Activated CD4-positive, alpha-beta T cell treated with anti-CD3 and anti-CD28 coated beads, Interleukin-10, Interleukin-2, amounts not matched to agents 100 ng/mL and 50 ng/mL, durations not matched to agents 16 hours and 8 hours (primary cell): ENCODE data around the gene ADGRG2.
"Not testable (repeated sequence)": the region's sequence is repeated elsewhere in the genome, so short reads cannot be mapped to it uniquely, and the experiment has no call there.

Experiments
- DNase-seq: peaks from one replicate; pipeline ENCODE4 v3.0.0-alpha.2; 2020

The ADGRG2 gene

DNA sequence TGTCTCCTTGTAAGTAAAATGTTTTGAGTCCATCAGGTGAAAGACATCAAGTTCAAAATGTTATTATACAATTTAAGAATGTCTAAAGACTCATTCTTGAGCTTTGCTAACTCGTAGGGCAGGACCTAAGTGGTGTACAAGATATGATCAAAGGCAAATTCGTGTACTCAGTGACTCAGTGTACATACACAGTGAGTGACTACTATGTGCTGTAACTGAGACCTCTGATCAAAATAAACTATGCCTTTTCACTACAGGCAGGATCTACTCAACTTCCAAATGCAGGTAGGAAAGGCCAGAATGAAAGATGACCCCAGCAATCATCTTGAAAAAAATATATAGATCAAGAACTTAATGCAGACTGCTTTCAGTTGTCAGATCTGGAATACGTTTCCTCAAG is 49.9 kb downstream of the ADGRG2 start:
- DNase-seq, result no peak

GRCh38 chrX:19070555-19070994 is 51.7 kb downstream of the ADGRG2 start:
- DNase-seq, result no peak

GRCh38 chrX:19066987-19067386 is 55.3 kb downstream of the ADGRG2 start:
- not testable (repeated sequence) for DNase-seq

DNA sequence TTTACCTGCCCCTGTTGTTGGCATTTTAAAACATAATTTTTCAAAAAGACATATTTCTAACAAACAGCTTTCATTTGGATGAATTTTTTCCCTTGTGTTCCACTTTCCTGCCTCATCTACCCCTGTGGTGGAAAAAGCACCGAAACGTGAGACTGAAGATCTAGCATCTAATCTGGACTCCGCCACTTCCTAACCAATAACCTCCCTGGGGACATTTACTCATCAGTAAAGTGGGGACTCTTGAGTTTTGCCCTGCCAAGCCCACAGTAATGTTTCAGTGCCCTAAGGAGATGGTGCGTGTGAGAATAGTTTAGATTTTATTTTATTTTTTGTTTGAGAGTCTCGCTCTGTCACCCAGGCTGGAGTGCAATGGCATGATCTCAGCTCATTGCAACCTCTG is 56.7 kb downstream of the ADGRG2 start:
- DNase-seq, result no peak

GRCh38 chrX:19064175-19064574 is 58.1 kb downstream of the ADGRG2 start:
- DNase-seq, result no peak

- no peak for DNase-seq
Observed at GRCh38 chrX:19063030-19063429, 59.2 kb downstream of the ADGRG2 start.

GRCh38 chrX:19059067-19059466 is 63.2 kb downstream of the ADGRG2 start:
- no peak for DNase-seq

GRCh38 chrX:19057856-19058255 is 64.4 kb downstream of the ADGRG2 start:
- no peak for DNase-seq

- DNase-seq, result no peak
Observed at GRCh38 chrX:19049110-19049509, 73.2 kb downstream of the ADGRG2 start.

DNA sequence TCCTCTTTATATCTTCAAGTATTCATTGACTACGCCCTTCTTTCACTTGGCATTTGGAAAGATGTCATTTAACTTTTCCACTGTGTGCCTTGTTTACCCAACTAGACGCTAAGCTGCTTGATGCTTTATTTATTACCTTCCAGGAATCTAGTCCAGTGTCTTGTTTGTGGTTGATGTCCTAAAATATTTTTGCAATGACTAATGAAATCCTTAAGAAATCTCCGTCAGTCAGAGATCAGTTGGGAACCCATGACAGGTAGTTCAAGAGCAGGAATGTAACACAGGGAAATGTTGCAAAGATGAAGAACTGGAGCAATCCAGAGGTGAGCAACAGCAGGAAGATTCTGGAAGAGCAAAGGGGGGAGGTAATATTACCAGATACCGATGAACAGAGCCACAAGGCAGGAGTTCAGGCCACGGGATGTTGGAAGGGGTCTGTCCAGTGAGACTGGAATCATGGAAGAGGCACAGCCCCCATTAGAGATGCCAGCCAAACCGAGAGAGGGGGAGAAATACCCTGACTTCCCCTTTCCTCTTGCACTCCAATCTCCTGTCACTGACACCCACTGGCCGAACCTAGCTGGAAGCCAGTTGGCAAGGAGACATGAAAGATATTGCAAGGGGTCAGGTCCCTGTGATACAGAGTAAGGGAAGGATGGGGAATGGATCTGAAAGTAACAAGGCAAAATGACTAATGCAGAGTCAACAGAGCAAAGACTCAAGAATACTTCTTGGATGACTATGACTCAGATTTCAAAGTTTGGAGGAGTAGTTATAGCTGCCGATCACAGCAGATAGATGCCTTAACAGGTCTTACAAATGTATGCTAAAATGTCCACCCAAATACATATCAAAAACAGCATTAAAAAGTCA is 75.7 kb downstream of the ADGRG2 start:
- no peak for DNase-seq

GRCh38 chrX:19040373-19040772 is 81.9 kb downstream of the ADGRG2 start:
- no peak for DNase-seq

DNA sequence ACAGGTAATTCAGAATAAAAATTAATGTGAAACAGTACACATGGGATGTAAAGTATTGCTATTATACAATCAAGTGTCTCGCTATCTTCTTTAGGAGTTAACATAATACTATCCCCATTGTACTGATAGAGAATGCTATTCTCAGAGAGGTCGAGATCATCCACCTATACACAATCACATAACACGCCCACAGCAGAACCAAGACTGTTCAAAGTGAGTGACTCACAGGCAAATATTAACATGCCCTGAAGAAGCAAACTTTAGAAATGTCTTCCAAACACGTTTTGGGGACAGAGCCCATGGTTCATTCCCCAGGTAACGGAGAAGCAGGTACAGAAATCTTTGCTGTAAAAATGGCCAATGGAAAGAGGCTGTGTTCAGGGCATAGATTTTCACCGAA is 88.2 kb downstream of the ADGRG2 start:
- no peak for DNase-seq

DNA sequence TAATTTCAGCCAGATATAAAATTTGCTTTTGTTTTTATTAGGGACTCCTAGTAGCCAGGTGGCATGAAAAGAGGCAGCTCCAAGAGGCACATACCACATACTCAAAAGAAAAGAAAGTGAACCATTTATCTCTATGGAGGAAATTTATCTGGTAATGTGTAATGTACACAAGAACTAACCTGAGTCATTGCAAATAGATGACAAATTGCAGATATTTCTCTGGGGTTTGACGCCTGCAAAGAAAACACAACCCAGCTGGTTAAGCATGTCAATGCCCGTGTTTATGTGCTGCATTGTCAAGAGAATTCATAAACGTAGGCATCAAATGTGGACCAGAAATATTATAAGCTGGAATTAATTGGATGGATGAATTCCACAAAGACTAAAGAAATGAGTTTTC is 91.5 kb downstream of the ADGRG2 start:
- no peak for DNase-seq

- DNase-seq, result no peak
Observed at GRCh38 chrX:19028560-19028959, 93.7 kb downstream of the ADGRG2 start.

DNA sequence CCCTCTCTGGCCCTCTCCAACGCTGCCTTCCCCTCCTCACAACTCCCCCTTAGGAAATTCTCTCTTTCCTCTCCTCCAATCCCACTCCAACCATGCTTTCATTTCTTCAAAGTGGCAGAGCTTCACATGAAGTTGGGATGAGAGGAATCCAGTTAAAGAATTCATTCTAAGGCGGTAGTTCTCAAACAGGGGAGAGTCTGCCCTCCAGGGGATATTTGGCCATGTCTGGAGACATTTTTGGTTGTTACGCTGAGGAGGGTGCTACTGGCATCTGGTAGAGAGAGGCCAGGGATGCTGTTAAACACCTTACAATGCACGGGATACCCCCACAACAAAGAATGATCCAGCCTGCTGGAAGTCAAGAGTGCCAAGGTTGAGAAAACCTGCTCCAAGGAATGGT is 97.9 kb downstream of the ADGRG2 start:
- no peak for DNase-seq

- DNase-seq, result no peak
Observed at GRCh38 chrX:19019996-19020395, 102.3 kb downstream of the ADGRG2 start.

- DNase-seq, result no peak
Observed at GRCh38 chrX:19017271-19017670, 105.0 kb downstream of the ADGRG2 start.

DNA sequence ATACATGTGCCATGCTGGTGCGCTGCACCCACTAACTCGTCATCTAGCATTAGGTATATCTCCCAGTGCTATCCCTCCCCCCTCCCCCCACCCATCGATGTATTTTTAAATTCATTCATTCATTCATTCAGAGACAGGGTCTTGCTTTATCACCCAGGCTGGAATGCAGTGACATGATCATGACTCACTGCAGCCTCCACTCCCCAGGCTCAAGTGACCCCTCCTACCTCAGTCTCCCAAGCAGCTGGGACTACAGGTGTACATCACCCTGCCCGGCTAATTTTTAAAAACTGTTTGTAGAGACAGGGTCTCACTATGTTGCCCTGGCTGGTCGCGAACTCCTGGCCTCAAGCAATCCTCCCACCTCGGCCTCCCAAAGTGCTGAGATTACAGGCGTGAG is 105.7 kb downstream of the ADGRG2 start:
- DNase-seq, result not testable (repeated sequence)

- no peak for DNase-seq
Observed at GRCh38 chrX:19007868-19008267, 114.4 kb downstream of the ADGRG2 start.

DNA sequence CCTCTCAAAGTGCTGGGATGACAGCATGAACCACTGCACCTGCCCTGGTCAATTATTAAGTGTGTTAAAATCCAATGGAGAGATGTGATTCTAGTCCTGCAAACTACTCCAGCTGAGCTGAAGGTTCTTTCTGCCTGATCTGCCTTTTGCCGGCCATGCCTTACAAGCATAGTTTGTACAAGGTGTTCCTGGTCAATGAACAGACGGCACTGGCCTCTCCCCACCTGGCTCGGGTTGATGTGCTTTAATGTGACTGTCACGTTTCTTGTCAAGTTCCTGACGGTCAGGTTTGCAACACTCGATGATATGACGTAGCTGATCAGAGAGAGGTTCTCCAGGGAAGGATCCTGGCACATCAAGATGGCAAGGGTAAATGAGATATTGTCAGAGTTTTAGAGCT is 115.3 kb downstream of the ADGRG2 start:
- DNase-seq, result no peak

- no peak for DNase-seq
Observed at GRCh38 chrX:19005909-19006308, 116.4 kb downstream of the ADGRG2 start.

- no peak for DNase-seq
Observed at GRCh38 chrX:19003756-19004155, 118.5 kb downstream of the ADGRG2 start.

GRCh38 chrX:18998653-18999052 is 123.6 kb downstream of the ADGRG2 start:
- no peak for DNase-seq

DNA sequence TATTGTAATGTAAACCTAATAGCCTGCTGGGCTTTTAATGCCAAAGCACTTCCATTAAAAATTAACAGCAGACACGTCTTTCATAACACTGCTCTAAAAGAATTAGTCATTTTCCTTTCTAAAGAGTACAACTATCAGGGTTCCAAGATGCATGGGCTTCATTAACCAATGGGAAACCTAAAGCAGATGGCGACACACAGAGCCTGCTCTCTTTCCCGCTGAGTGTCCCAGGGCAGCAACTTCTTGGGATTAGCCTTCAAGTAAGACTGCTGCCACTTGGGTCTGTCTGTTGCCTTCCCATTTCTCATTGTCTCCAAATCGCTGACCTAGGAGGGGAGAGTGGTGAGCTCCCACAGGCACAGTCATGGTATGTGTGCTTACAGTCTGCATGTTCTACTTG is 124.4 kb downstream of the ADGRG2 start:
- DNase-seq, result no peak

- no peak for DNase-seq
Observed at GRCh38 chrX:18996536-18996935, 125.7 kb downstream of the ADGRG2 start.
